Measurements from ENCODE around the gene POLR3G.

DNA sequence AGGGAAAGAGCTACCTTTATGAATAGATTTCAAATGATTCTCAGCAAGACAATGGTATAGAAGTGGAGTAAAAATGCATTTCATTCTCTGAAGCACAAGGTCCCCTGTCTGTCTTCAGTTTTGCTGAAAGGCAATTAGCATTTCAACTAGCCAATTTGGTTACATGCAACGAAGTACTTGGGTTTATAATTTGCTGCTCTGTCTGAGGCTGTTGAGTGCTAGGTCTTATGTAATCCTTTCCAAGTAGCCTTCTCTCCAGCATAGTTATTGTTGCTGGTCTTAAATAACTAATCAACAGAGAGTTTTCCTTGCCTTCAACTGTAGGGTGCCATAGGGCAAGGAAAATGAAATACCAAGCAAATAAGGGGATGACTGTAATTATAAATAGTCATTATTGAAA, 88.4 kb downstream of the POLR3G start:
- TF ChIP-seq BCL11A (tag by site-specific recombination; IDR thresholded peaks at IDR 0.05; ENCODE audit: low read depth): no peak
- TF ChIP-seq, protein P1, sequence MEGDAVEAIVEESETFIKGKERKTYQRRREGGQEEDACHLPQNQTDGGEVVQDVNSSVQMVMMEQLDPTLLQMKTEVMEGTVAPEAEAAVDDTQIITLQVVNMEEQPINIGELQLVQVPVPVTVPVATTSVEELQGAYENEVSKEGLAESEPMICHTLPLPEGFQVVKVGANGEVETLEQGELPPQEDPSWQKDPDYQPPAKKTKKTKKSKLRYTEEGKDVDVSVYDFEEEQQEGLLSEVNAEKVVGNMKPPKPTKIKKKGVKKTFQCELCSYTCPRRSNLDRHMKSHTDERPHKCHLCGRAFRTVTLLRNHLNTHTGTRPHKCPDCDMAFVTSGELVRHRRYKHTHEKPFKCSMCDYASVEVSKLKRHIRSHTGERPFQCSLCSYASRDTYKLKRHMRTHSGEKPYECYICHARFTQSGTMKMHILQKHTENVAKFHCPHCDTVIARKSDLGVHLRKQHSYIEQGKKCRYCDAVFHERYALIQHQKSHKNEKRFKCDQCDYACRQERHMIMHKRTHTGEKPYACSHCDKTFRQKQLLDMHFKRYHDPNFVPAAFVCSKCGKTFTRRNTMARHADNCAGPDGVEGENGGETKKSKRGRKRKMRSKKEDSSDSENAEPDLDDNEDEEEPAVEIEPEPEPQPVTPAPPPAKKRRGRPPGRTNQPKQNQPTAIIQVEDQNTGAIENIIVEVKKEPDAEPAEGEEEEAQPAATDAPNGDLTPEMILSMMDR (tag by site-specific recombination; IDR thresholded peaks at IDR 0.05): no peak
